CD14-positive monocyte (primary cell): ENCODE results near the gene WFS1. TPM values are rescaled to one million over a fixed set of nuclear protein-coding genes. Genes with fewer than 3 reads are reported as not detected.

Experiments used
- DNase-seq, 3 donors: peaks; one replicate each; pipeline ENCODE4 v3.0.0-alpha.2; 2011 to 2022
- H2AFZ ChIP-seq: 2 replicates; pipeline ENCODE4 v1.6.0; 2012; ENCODE audit warnings: mild to moderate bottlenecking, low read depth, low read length, inconsistent platforms; ENCODE audit not compliant: insufficient read depth, poor library complexity, severe bottlenecking
- H3K27ac ChIP-seq, 2 donors: 1 replicate in 1 of 2; 2 replicates in 1 of 2; pipeline ENCODE4 v1.5.1; 2012 to 2013; ENCODE audit warnings: low read length in 2 of 2, control low read depth in 1 of 2, inconsistent platforms in 1 of 2, low read depth in 1 of 2, mild to moderate bottlenecking in 1 of 2
- H3K27me3 ChIP-seq, 2 donors: one replicate each; pipeline versions ENCODE4 v1.6.0 to v1.6.1; 2011 to 2013; ENCODE audit warnings: low read length in 2 of 2; ENCODE audit not compliant: control insufficient read depth in 2 of 2, insufficient read depth in 2 of 2
- H3K36me3 ChIP-seq, 2 donors: replicated peaks in 1 of 2; 1 replicate in 1 of 2; 2 replicates in 1 of 2; pipeline versions ENCODE4 v1.5.1 to v1.6.1; 2012 to 2013; ENCODE audit warnings: low read length in 2 of 2, control low read depth in 1 of 2, inconsistent platforms in 1 of 2, mild to moderate bottlenecking in 1 of 2; ENCODE audit not compliant: insufficient read depth in 2 of 2, control insufficient read depth in 1 of 2
- H3K4me1 ChIP-seq, 2 donors: 1 replicate in 1 of 2; 2 replicates in 1 of 2; pipeline versions ENCODE4 v1.5.1 to v1.6.1; 2012 to 2013; ENCODE audit warnings: low read length in 2 of 2, control low read depth in 1 of 2, inconsistent platforms in 1 of 2, mild to moderate bottlenecking in 1 of 2, moderate library complexity in 1 of 2; ENCODE audit not compliant: insufficient read depth in 2 of 2, control insufficient read depth in 1 of 2
- H3K4me2 ChIP-seq: replicated peaks from 2 replicates; pipeline ENCODE3; 2012; ENCODE audit warnings: low read length, moderate library complexity, mild to moderate bottlenecking; ENCODE audit not compliant: poor library complexity, severe bottlenecking; ENCODE audit errors: extremely low read depth
- H3K4me3 ChIP-seq, 3 experiments: fragments of 200-600 bp in 1 of 3; sonication (generic) in 1 of 3; replicated peaks in 1 of 3; 1 replicate in 2 of 3; 2 replicates in 1 of 3; pipeline ENCODE4 v1.5.1; 2011 to 2013; ENCODE audit warnings: low read length in 3 of 3, mild to moderate bottlenecking in 3 of 3, control low read depth in 2 of 3, low read depth in 2 of 3, inconsistent platforms in 1 of 3, moderate library complexity in 1 of 3
- H3K79me2 ChIP-seq: 2 replicates; pipeline ENCODE4 v1.6.0; 2012; ENCODE audit warnings: mild to moderate bottlenecking, control low read depth, inconsistent platforms, low read length, moderate library complexity; ENCODE audit not compliant: insufficient read depth
- H3K9ac ChIP-seq: 2 replicates; pipeline ENCODE4 v1.6.0; 2017; ENCODE audit warnings: low read length, mild to moderate bottlenecking; ENCODE audit not compliant: insufficient read depth, poor library complexity, severe bottlenecking
- H3K9me3 ChIP-seq, 2 donors: replicated peaks in 1 of 2; 1 replicate in 1 of 2; 2 replicates in 1 of 2; pipeline versions ENCODE4 v1.5.1 to v1.6.1; 2012 to 2013; ENCODE audit warnings: low read length in 2 of 2, control low read depth in 1 of 2; ENCODE audit not compliant: control insufficient read depth in 1 of 2, insufficient read depth in 1 of 2
- H4K20me1 ChIP-seq: 2 replicates; pipeline ENCODE4 v1.6.0; 2012; ENCODE audit warnings: mild to moderate bottlenecking, low read length, control low read depth, moderate library complexity; ENCODE audit not compliant: insufficient read depth
- H3K27ac Mint-ChIP-seq, 7 donors: one replicate each; pipeline ENCODE4 v1.8.0; 2020; ENCODE audit warnings: mild to moderate bottlenecking in 7 of 7, mixed read lengths in 7 of 7, moderate library complexity in 6 of 7, inconsistent platforms in 2 of 7
- H3K27me3 Mint-ChIP-seq, 3 donors: one replicate each; pipeline ENCODE4 v1.8.0; 2021 to 2022; ENCODE audit warnings: low read depth in 3 of 3, mild to moderate bottlenecking in 3 of 3, mixed read lengths in 3 of 3, moderate library complexity in 3 of 3, inconsistent platforms in 1 of 3
- H3K36me3 Mint-ChIP-seq, 2 donors: one replicate each; pipeline ENCODE4 v1.8.0; 2020; ENCODE audit warnings: mixed read lengths in 2 of 2, inconsistent platforms in 1 of 2, mild to moderate bottlenecking in 1 of 2
- H3K4me1 Mint-ChIP-seq: one replicate; pipeline ENCODE4 v1.8.0; 2020; ENCODE audit warnings: mild to moderate bottlenecking, mixed read lengths
- H3K4me3 Mint-ChIP-seq, 2 donors: one replicate each; pipeline ENCODE4 v1.8.0; 2020; ENCODE audit warnings: mild to moderate bottlenecking in 2 of 2, mixed read lengths in 2 of 2, moderate library complexity in 1 of 2
- H3K9me3 Mint-ChIP-seq, 7 donors: one replicate each; pipeline ENCODE4 v1.8.0; 2020 to 2022; ENCODE audit warnings: mixed read lengths in 7 of 7, mild to moderate bottlenecking in 6 of 7, moderate library complexity in 6 of 7, inconsistent platforms in 2 of 7
- WGBS: methylation state at CpG from one replicate; pipeline ENCODE4 v1.1.5; 2013; ENCODE audit warnings: missing lambda C conversion rate; ENCODE audit not compliant: insufficient coverage; 5-methylcytosine and 5-hydroxymethylcytosine counted together
- intact Hi-C, 2 donors: fragments of 100-400 bp; cut with micrococcal nuclease; formaldehyde crosslinking; loops; one replicate each; pipeline versions ENCODE4 v1.15.0 to v1.15.1; 2023
- polyA plus RNA-seq, 3 donors: library from polyadenylated mRNA; depleted of rRNA in 1 of 3; unstranded in 2 of 3; stranded (reverse) in 1 of 3; fragments of 300-500 nt in 2 of 3; fragments of >200 nt in 1 of 3; fragmentation: Illumina TruSeq in 2 of 3; gene quantifications; 1 replicate in 2 of 3; 2 replicates in 1 of 3; pipeline ENCODE4 v1.2.3, GENCODE V29; 2012 to 2021
- TF ChIP-seq, protein P1 (sequence below): fragments of 200-600 bp; IDR thresholded peaks from one replicate; pipeline ENCODE4 v1.8.0; 2022; ENCODE audit warnings: antibody characterized with exemption, mild to moderate bottlenecking

Gene WFS1
- polyA plus RNA-seq, 3 donors, result 0.39 to 1.8 (median 0.93) TPM

DNA sequence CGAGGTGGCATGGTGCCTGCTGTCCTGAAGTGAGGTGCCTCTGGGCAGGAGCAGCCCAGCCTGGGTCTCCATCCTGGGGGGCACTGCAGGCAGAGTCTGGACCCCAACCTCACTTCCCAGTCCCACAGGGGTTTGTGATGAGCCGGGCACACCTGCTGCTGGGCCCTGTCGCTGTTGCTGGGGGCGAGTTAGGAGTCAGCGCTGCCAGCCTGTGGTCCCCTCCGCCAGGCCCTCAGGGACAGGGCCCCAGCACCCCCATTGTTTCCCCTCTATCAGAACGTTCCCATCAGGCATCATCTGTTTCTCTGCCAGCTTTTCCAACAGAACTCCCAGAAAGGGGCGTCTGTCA is 23.4 kb downstream of the WFS1 start:
- Mint-ChIP-seq H3K4me1 (no peaks in the 10 kb centered on the region), H3K27ac (no peak overlapping the region), H3K36me3 (no peaks in the 10 kb centered on the region), H3K27me3 (peaks cover 3 to 7% (median 4%) of the 10 kb centered on the region in 3 donors), H3K4me3 (no peak overlapping the region), H3K9me3 (no peaks in the 10 kb centered on the region)
- no peaks in the 10 kb centered on the region for H3K9me3 ChIP-seq
- no peak overlapping the region for H2AFZ ChIP-seq
- H3K79me2 ChIP-seq, result no peaks in the 10 kb centered on the region
- H4K20me1 ChIP-seq, result no peaks in the 10 kb centered on the region
- WGBS, result 97% methylated on average over 8 of the region's 8 CpGs
- H3K9ac ChIP-seq, result no peak overlapping the region
- no peak overlapping the region for H3K27ac ChIP-seq
- TF ChIP-seq, protein P1, sequence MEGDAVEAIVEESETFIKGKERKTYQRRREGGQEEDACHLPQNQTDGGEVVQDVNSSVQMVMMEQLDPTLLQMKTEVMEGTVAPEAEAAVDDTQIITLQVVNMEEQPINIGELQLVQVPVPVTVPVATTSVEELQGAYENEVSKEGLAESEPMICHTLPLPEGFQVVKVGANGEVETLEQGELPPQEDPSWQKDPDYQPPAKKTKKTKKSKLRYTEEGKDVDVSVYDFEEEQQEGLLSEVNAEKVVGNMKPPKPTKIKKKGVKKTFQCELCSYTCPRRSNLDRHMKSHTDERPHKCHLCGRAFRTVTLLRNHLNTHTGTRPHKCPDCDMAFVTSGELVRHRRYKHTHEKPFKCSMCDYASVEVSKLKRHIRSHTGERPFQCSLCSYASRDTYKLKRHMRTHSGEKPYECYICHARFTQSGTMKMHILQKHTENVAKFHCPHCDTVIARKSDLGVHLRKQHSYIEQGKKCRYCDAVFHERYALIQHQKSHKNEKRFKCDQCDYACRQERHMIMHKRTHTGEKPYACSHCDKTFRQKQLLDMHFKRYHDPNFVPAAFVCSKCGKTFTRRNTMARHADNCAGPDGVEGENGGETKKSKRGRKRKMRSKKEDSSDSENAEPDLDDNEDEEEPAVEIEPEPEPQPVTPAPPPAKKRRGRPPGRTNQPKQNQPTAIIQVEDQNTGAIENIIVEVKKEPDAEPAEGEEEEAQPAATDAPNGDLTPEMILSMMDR, result no peak
- intact Hi-C loops, result no loop called here
- H3K27me3 ChIP-seq, result no peaks in the 10 kb centered on the region
- no peak for DNase-seq
- no peak overlapping the region for H3K4me2 ChIP-seq
- no peaks in the 10 kb centered on the region for H3K4me1 ChIP-seq
- no peaks in the 10 kb centered on the region for H3K36me3 ChIP-seq
- no peak overlapping the region for H3K4me3 ChIP-seq

DNA sequence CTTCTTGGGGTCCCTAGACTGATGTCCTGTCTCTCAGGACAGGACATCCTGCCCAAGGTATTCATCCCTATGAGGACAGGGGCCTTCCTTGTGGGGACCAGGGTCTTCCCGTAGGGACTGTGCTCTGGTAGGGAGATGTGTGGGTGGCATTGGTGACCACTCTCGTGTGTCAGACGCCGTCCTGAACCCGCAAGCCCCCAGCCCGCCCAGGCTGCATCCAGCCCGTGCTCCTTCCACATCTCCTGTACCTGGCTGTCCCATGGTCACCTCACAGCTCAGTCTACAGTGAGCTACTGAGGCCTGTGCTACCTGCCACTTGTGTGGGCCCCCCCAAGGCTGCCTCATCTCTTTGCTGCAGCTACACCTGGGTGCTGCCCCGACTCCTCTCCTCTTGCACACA is 24.0 kb downstream of the WFS1 start:
- no peaks in the 10 kb centered on the region for H3K36me3 ChIP-seq
- WGBS, result 82% methylated on average over 3 of the region's 8 CpGs

More for the DNA sequence above, 24.0 kb downstream of the WFS1 start:
- no peaks in the 10 kb centered on the region for H3K4me1 ChIP-seq
- H3K9me3 ChIP-seq, result no peaks in the 10 kb centered on the region
- H3K79me2 ChIP-seq, result no peaks in the 10 kb centered on the region
- DNase-seq, result no peak
- Mint-ChIP-seq H3K4me1 (no peaks in the 10 kb centered on the region), H3K27ac (no peak overlapping the region), H3K4me3 (no peak overlapping the region), H3K9me3 (no peaks in the 10 kb centered on the region), H3K36me3 (no peaks in the 10 kb centered on the region), H3K27me3 (peaks cover 3 to 9% (median 4%) of the 10 kb centered on the region in 3 donors)
- intact Hi-C loops, result no loop called here
- H3K27me3 ChIP-seq, result no peaks in the 10 kb centered on the region
- H3K9ac ChIP-seq, result no peak overlapping the region
- H3K4me2 ChIP-seq, result no peak overlapping the region
- TF ChIP-seq, protein P1, result no peak
- no peaks in the 10 kb centered on the region for H4K20me1 ChIP-seq
- no peak overlapping the region for H3K4me3 ChIP-seq
- no peak overlapping the region for H2AFZ ChIP-seq
- H3K27ac ChIP-seq, result no peak overlapping the region
